ENCODE data around the gene RPGRIP1.

Gene RPGRIP1

DNA sequence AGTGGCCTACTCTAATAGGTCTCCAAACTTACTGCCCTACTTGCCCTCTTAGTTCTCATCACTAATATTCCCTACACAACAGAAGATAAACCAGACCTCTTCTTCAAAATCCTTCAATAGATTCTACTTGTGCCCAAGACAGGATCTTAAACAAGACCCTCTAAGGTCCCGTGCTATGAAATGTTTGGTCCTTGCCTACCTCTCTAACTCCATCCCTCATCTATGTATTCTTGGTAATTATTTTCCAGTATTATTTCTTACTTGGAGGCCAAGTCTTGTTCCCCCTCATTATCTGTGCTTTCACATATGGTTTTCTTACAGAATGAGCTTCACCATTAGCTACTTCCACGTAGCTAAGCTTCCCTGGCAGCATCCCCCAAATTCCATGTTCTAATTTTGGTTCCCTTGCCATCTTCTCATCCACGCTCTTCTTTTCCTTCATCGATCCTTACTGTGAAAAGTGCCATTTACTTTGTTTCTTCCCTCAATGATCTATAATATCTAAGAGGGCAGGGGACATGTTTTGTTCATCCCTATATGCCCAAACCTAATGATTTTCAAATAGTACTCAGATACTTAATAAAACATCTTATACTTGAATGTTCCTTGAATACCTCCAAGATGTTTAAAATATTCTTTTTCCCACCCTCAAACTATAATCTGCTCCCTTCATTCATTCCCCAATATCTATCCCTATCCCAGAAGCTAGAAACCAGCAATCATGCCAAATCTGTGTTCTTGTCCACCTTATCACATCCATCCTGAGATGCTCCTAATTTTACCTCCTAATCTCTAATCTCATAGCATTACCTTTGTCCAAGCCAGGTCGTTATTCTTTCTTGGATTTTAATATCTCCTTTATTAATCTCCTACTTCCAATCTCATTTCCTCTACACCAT, 20.7 kb upstream of the RPGRIP1 start:
- Histone ChIP-seq H3K9ac (ENCODE audit: low read depth, low read length, poor library complexity, severe bottlenecking) (peak overlapping the region; percentile 32), H3K9me3 (ENCODE audit: insufficient read depth, low read depth, low read length) (no peaks in the 10 kb centered on the region)

DNA sequence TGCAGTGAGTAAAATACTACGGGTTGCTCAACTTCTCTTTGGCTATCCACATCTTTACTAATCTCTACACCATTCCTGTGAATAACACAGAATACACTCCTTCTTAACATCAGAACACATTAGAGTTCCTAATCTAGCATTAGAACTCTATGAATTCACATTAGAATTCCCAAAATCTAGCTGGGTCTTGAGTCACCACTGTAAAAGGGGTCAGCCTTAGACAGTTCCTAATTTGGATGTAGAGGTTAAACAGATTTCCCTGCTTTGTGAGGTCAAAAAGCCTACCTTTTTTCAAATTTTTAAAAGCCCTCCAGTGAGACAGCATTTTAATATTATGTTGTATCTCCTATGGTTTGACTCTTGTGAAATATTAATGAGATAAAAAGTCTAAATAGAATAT, 18.1 kb upstream of the RPGRIP1 start:
- Histone ChIP-seq H2AFZ (ENCODE audit: low read length) (no peak overlapping the region), H3K79me2 (ENCODE audit: insufficient read depth, low read length) (peaks cover 100% of the 10 kb centered on the region), H3K36me3 (ENCODE audit: insufficient read depth, low read length) (peaks cover 75% of the 10 kb centered on the region), H3K4me1 (ENCODE audit: insufficient read depth, low read length, poor library complexity, severe bottlenecking) (peaks cover 76% of the 10 kb centered on the region), H3K27me3 (ENCODE audit: insufficient read depth, low read length, poor library complexity, severe bottlenecking) (no peaks in the 10 kb centered on the region), H4K20me1 (ENCODE audit: insufficient read depth, low read length, poor library complexity, severe bottlenecking) (peaks cover 96% of the 10 kb centered on the region), H3K4me3 (ENCODE audit: low read length, poor library complexity, severe bottlenecking) (peak overlapping the region; percentile 95), H3K9me3 (ENCODE audit: insufficient read depth, low read depth, low read length) (no peaks in the 10 kb centered on the region), H3F3A (ENCODE audit: low read depth) (peaks cover 7% of the 10 kb centered on the region; the same call in 1 of the 2 replicates), H3K9me2 (replicated peaks; ENCODE audit: low read depth, low read length) (no peaks in the 10 kb centered on the region), H3K4me2 (ENCODE audit: low read depth, low read length, poor library complexity, severe bottlenecking) (peak overlapping the region; percentile 98), H3K9ac (ENCODE audit: low read depth, low read length, poor library complexity, severe bottlenecking) (no peak overlapping the region)
- TF ChIP-seq CTCF (conservative IDR thresholded peaks at IDR 0.05; ENCODE audit: low read length) = no peak
- no peak for TF ChIP-seq EZH2phosphoT487 (IDR thresholded peaks at IDR 0.05; ENCODE audit: borderline replicate concordance)

More for the DNA sequence above, 20.7 kb upstream of the RPGRIP1 start:
- Histone ChIP-seq H3K4me2 (ENCODE audit: low read depth, low read length, poor library complexity, severe bottlenecking) (peak overlapping the region; percentile 92), H2AFZ (ENCODE audit: low read length) (no peak overlapping the region), H3K9me2 (replicated peaks; ENCODE audit: low read depth, low read length) (no peaks in the 10 kb centered on the region), H3F3A (ENCODE audit: low read depth) (0 out of 2 replicates have a peak, but pooled peaks cover 4% of the 10 kb centered on the region), H3K4me1 (ENCODE audit: insufficient read depth, low read length, poor library complexity, severe bottlenecking) (peaks cover 65% of the 10 kb centered on the region), H4K20me1 (ENCODE audit: insufficient read depth, low read length, poor library complexity, severe bottlenecking) (peaks cover 95% of the 10 kb centered on the region), H3K79me2 (ENCODE audit: insufficient read depth, low read length) (peaks cover 100% of the 10 kb centered on the region), H3K4me3 (ENCODE audit: low read length, poor library complexity, severe bottlenecking) (peak overlapping the region; percentile 66), H3K27me3 (ENCODE audit: insufficient read depth, low read length, poor library complexity, severe bottlenecking) (no peaks in the 10 kb centered on the region), H3K36me3 (ENCODE audit: insufficient read depth, low read length) (peaks cover 76% of the 10 kb centered on the region)
- no peak for TF ChIP-seq EZH2phosphoT487 (IDR thresholded peaks at IDR 0.05; ENCODE audit: borderline replicate concordance)
- TF ChIP-seq CTCF (conservative IDR thresholded peaks at IDR 0.05; ENCODE audit: low read length) = no peak

- no peaks in the 10 kb centered on the region for H3K27me3 ChIP-seq (ENCODE audit: insufficient read depth, low read length, poor library complexity, severe bottlenecking)
- H2AFZ ChIP-seq (ENCODE audit: low read length) = no peak overlapping the region
- H3F3A ChIP-seq (ENCODE audit: low read depth) = peaks cover 7% of the 10 kb centered on the region; the same call in 1 of the 2 replicates
- H3K4me1 ChIP-seq (ENCODE audit: insufficient read depth, low read length, poor library complexity, severe bottlenecking) = peaks cover 75% of the 10 kb centered on the region
- H3K9ac ChIP-seq (ENCODE audit: low read depth, low read length, poor library complexity, severe bottlenecking) = peak overlapping the region; percentile 53
- TF ChIP-seq CTCF (conservative IDR thresholded peaks at IDR 0.05; ENCODE audit: low read length) = no peak
- peak overlapping the region; percentile 95 for H3K4me3 ChIP-seq (ENCODE audit: low read length, poor library complexity, severe bottlenecking)
- H3K4me2 ChIP-seq (ENCODE audit: low read depth, low read length, poor library complexity, severe bottlenecking) = peak overlapping the region; percentile 98
- no peaks in the 10 kb centered on the region for H3K9me2 ChIP-seq (replicated peaks; ENCODE audit: low read depth, low read length)
- H3K79me2 ChIP-seq (ENCODE audit: insufficient read depth, low read length) = peaks cover 100% of the 10 kb centered on the region
- H3K36me3 ChIP-seq (ENCODE audit: insufficient read depth, low read length) = peaks cover 75% of the 10 kb centered on the region
- peaks cover 96% of the 10 kb centered on the region for H4K20me1 ChIP-seq (ENCODE audit: insufficient read depth, low read length, poor library complexity, severe bottlenecking)
- no peaks in the 10 kb centered on the region for H3K9me3 ChIP-seq (ENCODE audit: insufficient read depth, low read depth, low read length)
Observed at GRCh38 chr14:21262410-21262809, 17.5 kb upstream of the RPGRIP1 start.

All from Loucy (cell line).